Stimulated activated CD4-positive, alpha-beta T cell treated with anti-CD3 and anti-CD28 coated beads, TNF-alpha, amount 100 ng/mL, for 4 hours (primary cell): ENCODE results near the gene IL20RA.
"Not testable (repeated sequence)": the region's sequence is repeated elsewhere in the genome, so short reads cannot be mapped to it uniquely, and the experiment has no call there.

ENCODE experiments used
- DNase-seq, 3 experiments: peaks; one replicate each; pipeline ENCODE4 v3.0.0-alpha.2; 2020; ENCODE audit warnings: low read depth in 3 of 3

IL20RA gene

GRCh38 chr6:137044366-137045221, at the start of gene IL20RA:
TSS of gene IL20RA (minus strand) at chr6:137044965. CDS start at chr6:137044728, 237 bp downstream.
- no peak for DNase-seq

DNA sequence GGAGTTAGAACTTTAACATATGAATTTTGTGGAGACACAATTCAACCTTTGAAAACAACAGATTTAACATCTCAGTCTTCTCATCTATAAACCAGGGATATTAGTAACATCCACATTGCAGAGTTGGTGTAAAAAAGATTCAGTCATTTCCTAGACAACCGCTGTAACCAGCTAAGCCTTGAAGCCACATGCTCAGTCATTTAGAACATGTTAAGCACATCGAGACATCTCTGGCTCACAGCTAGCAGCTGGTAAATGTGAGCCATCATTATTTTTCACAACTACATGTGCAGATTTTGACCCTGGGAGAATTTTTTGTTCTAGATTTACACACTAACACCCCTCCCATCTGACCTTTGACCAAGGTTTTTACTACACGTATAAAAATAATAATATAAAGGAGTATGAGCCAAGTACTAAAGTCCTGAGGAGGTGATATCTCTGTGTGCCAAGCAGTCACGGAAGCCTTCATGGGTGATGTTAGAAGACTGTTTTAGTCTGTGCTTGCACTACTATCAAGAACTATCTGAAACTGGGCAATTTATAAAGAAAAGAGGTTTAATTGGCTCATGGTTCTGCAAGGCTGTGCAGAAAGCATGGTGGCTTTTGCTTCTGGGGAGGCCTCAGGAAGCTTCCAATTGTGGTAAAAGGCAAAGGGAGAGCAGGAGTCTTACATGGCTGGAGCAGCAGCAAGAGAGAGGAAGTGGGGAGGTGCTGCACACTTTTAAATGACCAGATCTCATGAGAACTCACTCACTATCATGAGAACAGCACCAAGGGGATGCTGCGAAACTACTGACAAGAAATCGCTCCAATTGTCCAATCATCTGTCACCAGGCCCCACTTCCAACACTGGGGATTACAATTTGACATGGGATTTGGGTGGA, 48.7 kb upstream of the IL20RA start:
- no peak for DNase-seq

GRCh38 chr6:137092018-137092417, 47.3 kb upstream of the IL20RA start:
- DNase-seq: no peak

- no peak for DNase-seq
These were observed 44.5 kb upstream of the IL20RA start for GRCh38 chr6:137089305-137089704.

GRCh38 chr6:137087902-137088301, 43.1 kb upstream of the IL20RA start:
- DNase-seq: no peak

GRCh38 chr6:137086031-137086430, 41.3 kb upstream of the IL20RA start:
- no peak for DNase-seq

DNA sequence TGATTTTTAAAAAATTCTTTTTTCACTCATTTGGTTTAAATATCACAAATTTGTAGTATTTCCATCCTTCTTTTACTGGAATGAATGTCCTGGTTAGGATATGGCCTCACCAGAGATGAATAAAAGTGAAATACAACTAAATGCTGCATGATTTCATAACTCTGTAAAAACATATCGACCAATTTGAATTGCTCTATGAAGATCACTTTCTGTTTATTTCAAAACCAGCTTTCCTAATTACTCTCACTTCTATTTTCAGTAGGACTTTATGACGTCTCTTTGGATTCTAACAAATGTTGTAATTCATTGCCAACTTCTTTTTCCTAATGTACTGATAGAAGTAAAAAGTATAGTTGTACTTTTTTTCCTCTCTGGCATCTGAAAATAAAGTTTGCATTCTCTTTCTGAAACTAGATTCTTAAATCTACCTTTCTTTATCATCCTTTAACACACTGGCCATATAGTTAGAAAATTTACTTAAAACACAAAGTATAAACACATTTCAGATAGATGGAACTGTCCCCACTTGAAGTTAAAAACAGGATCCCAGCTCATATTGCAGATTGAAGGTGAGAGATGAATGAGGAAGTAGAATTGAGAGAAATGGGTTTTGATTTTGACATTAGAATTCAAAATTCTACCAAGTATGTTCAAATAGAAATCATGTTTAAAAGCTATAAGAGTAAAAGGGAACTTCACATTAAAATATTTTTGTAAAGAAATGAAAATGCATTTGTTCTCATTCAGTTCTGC, 40.3 kb upstream of the IL20RA start:
- no peak for DNase-seq

DNA sequence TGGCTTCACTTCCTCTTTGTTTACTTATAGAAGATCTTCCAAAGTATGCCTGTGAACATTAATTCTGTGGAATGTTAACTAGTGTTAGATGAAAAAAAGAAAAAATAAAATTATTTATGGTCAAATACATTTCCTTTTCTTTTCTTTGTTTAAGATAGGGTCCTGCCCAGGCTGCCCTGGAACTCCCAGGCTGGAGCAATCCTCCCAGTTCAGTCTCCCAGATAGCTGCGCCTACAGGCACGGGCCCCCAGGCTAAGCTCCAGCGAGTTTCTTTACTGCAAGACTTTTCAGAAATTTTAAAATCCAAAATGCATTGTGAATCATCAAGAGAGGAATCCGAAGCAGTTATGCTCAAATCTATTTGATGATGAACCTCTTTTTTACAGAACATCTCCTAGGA, 39.3 kb upstream of the IL20RA start:
- no peak for DNase-seq

- no peak for DNase-seq
These were observed 37.2 kb upstream of the IL20RA start for GRCh38 chr6:137081997-137082396.

- no peak for DNase-seq
These were observed 35.9 kb upstream of the IL20RA start for GRCh38 chr6:137080711-137081110.

DNA sequence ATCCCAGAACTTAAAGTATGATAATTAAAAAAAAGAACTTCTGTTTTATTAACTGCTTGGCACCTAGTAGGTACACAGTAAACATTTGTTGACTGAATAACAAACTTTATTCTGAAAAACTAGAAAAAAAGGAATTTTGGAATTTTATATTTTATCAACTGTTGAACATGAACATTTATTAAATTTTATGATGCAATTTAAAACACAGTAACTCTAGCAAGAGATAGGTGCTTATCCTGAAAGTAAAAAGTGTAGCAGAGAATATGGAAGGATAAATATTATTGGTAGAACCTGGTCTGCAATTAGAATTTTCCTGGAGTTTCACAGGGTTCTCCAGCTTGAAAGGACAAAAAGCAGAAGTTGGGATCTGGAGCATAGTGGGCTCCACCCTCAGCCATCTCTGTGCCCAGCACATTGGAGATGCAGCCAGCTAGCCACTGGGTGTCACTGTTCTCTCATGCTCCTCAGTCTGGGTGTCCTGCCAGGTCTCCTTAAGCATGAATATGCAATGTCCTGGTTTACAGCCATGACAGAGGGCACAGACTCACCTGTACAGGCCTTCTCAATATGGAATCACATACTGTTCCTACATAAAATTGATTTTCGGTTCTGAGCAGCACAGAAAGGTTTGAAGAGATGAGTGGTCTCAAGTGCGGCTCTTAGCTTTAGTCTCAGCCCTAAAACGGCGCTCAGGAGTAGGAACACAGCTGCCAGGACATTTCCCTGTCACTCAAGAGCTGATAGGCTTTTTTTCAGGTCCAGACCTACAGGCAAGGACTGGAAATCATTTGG, 31.7 kb upstream of the IL20RA start:
- peak; percentile 3 to 21 (median 21) for DNase-seq

DNA sequence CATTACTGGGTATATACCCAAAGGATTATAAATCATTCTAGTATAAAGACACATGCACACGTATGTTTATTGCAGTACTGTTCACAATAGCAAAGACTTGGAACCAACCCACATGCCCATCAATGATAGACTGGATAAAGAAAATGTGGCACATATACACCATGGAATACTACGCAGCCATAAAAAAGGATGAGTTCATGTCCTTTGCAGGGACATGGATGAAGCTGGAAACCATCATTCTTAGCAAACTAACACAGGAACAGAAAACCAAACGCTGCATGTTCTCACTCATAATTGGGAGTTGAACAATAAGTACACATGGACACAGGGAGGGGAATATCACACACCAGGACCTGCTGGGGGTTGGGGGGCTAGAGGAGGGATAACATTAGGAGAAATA, 31.0 kb upstream of the IL20RA start:
- DNase-seq: not testable (repeated sequence)

DNA sequence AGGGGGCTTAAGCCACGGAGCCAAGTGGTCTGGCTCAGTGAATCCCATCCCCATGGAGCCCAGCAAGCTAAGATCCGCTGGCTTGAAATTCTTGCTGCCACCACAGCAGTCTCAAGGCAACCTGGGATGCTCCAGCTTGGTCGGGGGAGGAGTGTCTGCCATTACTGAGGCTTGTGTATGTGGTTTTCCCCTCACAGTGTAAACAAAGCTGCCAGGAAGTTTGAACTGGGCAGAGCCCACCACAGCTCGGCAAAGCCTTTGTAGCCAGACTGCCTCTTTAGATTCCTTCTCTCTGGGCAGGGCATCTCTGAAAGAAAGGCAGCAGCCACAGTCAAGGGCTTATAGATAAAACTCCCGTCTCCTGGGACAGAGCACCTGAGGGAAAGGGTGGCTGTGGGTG, 25.5 kb upstream of the IL20RA start:
- DNase-seq: no peak

GRCh38 chr6:137067399-137067798, 22.6 kb upstream of the IL20RA start:
- no peak for DNase-seq

DNA sequence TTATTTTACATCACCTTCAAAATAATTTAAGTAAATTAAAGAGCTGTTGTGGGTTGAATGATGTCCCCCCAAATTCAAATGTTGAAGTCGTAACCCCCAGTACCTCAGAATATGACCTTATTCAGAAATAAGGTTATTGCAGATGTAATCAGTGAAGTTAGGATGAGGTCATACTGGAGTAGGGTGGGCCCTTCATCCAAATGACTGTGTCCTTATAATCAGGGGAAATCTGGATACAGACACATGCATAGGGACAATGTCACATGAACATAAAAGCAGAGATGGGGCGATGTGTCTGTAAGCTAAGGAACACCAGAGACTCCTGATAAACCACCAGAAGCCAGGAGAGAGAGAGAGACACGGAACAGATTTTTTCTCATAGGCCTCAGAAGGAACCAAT, 13.3 kb upstream of the IL20RA start:
- DNase-seq: no peak

- DNase-seq: no peak
These were observed 11.5 kb upstream of the IL20RA start for GRCh38 chr6:137056121-137056880.

DNA sequence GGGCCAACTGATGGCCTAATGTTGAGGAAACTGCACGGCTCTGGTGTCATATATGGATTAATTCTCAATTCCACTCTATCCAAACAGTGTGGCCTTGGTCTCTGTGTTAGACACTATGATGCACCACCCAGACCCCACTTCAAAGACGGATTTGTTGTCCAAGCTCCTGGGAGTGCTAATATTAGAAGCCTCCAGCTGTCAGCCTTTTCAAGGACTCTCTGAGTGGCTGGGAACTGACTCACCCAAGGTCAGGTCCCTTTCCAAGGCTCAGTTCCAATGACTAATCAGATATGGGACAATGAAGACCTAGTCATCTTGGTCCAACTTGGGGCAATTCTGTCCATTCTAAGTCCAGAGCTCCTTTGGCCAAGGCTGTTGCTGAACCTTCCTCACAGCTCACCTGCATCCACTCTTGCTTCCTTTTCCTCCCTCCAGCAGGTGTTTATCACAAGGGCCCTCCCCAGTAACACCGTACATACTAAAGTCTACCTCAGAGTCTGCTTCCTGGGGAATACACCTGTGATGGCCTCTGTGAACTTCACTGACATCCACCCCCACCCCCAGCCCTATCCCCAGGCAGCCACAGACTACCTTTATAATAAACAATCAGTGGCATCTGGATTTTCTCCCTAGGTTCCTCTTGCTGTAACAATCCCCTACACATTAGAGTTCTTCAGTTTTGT, 7.2 kb upstream of the IL20RA start:
- no peak for DNase-seq

GRCh38 chr6:137049095-137049494, 4.3 kb upstream of the IL20RA start:
- DNase-seq: no peak

DNA sequence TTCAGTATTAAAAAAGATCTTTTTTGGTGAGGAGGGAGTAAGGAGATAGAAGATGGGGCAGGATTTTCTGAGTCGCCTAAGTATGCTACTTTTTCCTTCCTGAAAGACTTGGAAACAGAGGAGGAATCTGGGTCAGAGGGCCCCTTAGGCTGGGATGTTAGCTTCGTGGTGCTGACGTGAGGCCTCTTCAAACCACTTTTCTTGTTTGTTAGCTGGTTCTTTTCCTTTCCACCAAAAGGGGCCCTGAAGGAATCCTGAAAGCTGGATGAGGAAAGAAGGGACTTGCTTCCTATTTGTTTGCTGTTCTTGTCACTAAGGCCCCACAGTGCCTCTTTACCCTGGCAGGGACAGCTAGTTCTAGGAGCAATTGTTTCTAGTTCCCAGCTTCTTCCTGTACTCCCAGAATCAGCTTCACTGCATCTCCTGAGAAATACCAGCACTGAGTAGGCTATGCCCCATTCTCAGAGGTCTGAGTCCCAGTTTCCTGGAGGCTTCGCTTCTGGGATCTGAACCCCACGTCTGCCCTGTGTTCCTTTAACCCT, 2.2 kb upstream of the IL20RA start:
- no peak for DNase-seq
